ENCODE measurements around the gene IFIT1.
"Not testable (repeated sequence)": the region's sequence is repeated elsewhere in the genome, so short reads cannot be mapped to it uniquely, and the experiment has no call there.

Gene IFIT1

GRCh38 chr10:89440226-89441009 lies 48.0 kb downstream of the IFIT1 start:
- DNase-seq (ENCODE audit: low read depth in 2 of 2), result no peak

- no peak for DNase-seq (ENCODE audit: low read depth in 2 of 2)
Measured at GRCh38 chr10:89442289-89442688, 49.9 kb downstream of the IFIT1 start.

- not testable (repeated sequence) for DNase-seq (ENCODE audit: low read depth in 2 of 2)
Measured at GRCh38 chr10:89444819-89445218, 52.4 kb downstream of the IFIT1 start.

- DNase-seq (ENCODE audit: low read depth in 2 of 2), result no peak
Measured at GRCh38 chr10:89450901-89451300, 58.5 kb downstream of the IFIT1 start.

- no peak for DNase-seq (ENCODE audit: low read depth in 2 of 2)
Measured at GRCh38 chr10:89452193-89452592, 59.8 kb downstream of the IFIT1 start.

GRCh38 chr10:89454561-89455347 lies 62.3 kb downstream of the IFIT1 start:
- no peak for DNase-seq (ENCODE audit: low read depth in 2 of 2)
